Calu3 (cell line): Measurements from ENCODE around the gene TDRD6. TPM values are rescaled to one million over a fixed set of nuclear protein-coding genes. Genes with fewer than 3 reads are reported as not detected.

Source experiments
- BruUV-seq: library from RNA; stranded (reverse); fragments of 400-500 nt; replicated peaks from 2 replicates; lab custom pipeline; 2021; lab: Mats Ljungman, UMichigan
- CTCF ChIA-PET: fragments of 300-600 bp; sonication (Branson Sonifier 250); formaldehyde crosslinking; loops from one replicate; lab custom pipeline; 2022; ENCODE audit warnings: antibody characterized with exemption; lab: Charles Lee
- DNase-seq: peaks from one replicate; pipeline ENCODE4 v3.0.0; 2022
- H3K27ac Mint-ChIP-seq: one replicate; pipeline ENCODE4 v1.8.0; 2022; ENCODE audit warnings: mixed read lengths; ENCODE audit not compliant: unreplicated experiment
- H3K27me3 Mint-ChIP-seq: one replicate; pipeline ENCODE4 v1.8.0; 2022; ENCODE audit warnings: mixed read lengths; ENCODE audit not compliant: unreplicated experiment
- H3K36me3 Mint-ChIP-seq: one replicate; pipeline ENCODE4 v1.8.0; 2022; ENCODE audit warnings: mild to moderate bottlenecking, moderate library complexity, mixed read lengths; ENCODE audit not compliant: insufficient read depth, unreplicated experiment
- H3K4me1 Mint-ChIP-seq: one replicate; pipeline ENCODE4 v1.8.0; 2022; ENCODE audit warnings: mild to moderate bottlenecking, low read depth, mixed read lengths; ENCODE audit not compliant: unreplicated experiment
- H3K4me3 Mint-ChIP-seq: one replicate; pipeline ENCODE4 v1.8.0; 2022; ENCODE audit warnings: mild to moderate bottlenecking, low read depth, moderate library complexity, mixed read lengths; ENCODE audit not compliant: unreplicated experiment
- H3K9me3 Mint-ChIP-seq: one replicate; pipeline ENCODE4 v1.8.0; 2022; ENCODE audit warnings: low read depth, mixed read lengths; ENCODE audit not compliant: unreplicated experiment
- intact Hi-C: fragments of 100-400 bp; cut with micrococcal nuclease; formaldehyde crosslinking; loops from one replicate; pipeline ENCODE4 v1.10.0; 2022; ENCODE audit not compliant: unreplicated experiment
- total RNA-seq: library from RNA; stranded (reverse); gene quantifications from 2 replicates; pipeline ENCODE4 v1.2.3, GENCODE V29; 2022
- TF ChIP-seq, protein P1 (sequence below): fragments of 200-600 bp; IDR thresholded peaks from one replicate; pipeline ENCODE4 v1.8.0; 2022; ENCODE audit warnings: antibody characterized with exemption; ENCODE audit not compliant: unreplicated experiment

Gene TDRD6
- total RNA-seq, 1 experiment from 2014 or later: 0.07 TPM

- no peak overlapping the region for H3K27ac Mint-ChIP-seq
- no TSS peak for BruUV-seq
- CTCF ChIA-PET: no interaction called here
- H3K4me1 Mint-ChIP-seq: peaks cover 14% of the 10 kb centered on the region
- DNase-seq: no peak
- peaks cover 20% of the 10 kb centered on the region for H3K36me3 Mint-ChIP-seq
- TF ChIP-seq, protein P1, sequence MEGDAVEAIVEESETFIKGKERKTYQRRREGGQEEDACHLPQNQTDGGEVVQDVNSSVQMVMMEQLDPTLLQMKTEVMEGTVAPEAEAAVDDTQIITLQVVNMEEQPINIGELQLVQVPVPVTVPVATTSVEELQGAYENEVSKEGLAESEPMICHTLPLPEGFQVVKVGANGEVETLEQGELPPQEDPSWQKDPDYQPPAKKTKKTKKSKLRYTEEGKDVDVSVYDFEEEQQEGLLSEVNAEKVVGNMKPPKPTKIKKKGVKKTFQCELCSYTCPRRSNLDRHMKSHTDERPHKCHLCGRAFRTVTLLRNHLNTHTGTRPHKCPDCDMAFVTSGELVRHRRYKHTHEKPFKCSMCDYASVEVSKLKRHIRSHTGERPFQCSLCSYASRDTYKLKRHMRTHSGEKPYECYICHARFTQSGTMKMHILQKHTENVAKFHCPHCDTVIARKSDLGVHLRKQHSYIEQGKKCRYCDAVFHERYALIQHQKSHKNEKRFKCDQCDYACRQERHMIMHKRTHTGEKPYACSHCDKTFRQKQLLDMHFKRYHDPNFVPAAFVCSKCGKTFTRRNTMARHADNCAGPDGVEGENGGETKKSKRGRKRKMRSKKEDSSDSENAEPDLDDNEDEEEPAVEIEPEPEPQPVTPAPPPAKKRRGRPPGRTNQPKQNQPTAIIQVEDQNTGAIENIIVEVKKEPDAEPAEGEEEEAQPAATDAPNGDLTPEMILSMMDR: no peak
- peak overlapping the region; percentile 46 for H3K4me3 Mint-ChIP-seq
- H3K27me3 Mint-ChIP-seq: no peaks in the 10 kb centered on the region
- H3K9me3 Mint-ChIP-seq: no peaks in the 10 kb centered on the region
- intact Hi-C loops: no loop called here
Observed at GRCh38 chr6:46651006-46651405, 36.7 kb upstream of the TDRD6 start.

DNA sequence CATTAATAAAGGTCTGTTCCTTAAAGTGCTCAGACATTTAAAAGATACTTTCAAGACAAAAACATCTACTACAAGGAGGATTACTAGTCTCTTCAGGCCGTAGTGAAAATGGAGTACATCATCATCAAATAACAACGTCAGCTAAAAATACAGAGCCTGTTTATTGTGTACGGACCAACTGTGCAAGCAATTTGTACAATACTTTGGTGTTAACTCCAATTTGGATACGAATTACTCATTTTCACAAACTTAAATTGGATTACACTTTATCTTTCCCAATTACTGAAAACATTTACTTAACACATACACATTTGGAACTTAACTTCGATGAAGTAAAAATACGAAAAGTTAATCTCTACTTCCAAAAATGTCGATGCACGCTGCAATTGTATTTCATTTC, 35.9 kb upstream of the TDRD6 start:
- no peaks in the 10 kb centered on the region for H3K27me3 Mint-ChIP-seq
- H3K36me3 Mint-ChIP-seq: peaks cover 20% of the 10 kb centered on the region
- peak overlapping the region; percentile 91 for H3K27ac Mint-ChIP-seq
- H3K4me3 Mint-ChIP-seq: peak overlapping the region; percentile 100
- no peaks in the 10 kb centered on the region for H3K9me3 Mint-ChIP-seq
- no peak for DNase-seq
- no TSS peak for BruUV-seq
- intact Hi-C loops: no loop called here
- CTCF ChIA-PET: no interaction called here
- H3K4me1 Mint-ChIP-seq: peaks cover 14% of the 10 kb centered on the region
- TF ChIP-seq, protein P1: no peak

DNA sequence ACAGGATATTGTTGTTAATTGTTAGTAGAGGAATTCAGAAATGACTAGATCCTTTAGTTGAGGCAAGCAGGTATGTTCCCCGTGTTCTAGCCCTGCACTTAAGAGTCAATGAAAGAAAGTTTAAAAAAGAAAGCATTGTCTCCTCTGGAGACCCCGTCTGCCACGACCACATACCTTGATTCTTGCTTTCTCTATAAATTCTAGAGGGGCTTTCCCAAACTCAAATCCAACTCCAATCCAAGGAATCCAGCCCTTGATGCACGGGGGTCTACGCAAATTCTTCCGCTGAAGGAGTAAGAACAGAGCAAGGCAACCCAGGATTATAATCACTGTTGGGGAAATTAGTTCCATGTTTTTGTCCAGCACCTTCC, 35.5 kb upstream of the TDRD6 start:
- Mint-ChIP-seq H3K27ac (peak overlapping the region; percentile 91), H3K27me3 (no peaks in the 10 kb centered on the region), H3K4me3 (peak overlapping the region; percentile 100), H3K9me3 (no peaks in the 10 kb centered on the region), H3K36me3 (peaks cover 20% of the 10 kb centered on the region), H3K4me1 (peaks cover 14% of the 10 kb centered on the region)
- CTCF ChIA-PET: no interaction called here
- BruUV-seq: TSS peak; percentile 45
- intact Hi-C loops: no loop called here
- no peak for DNase-seq
- TF ChIP-seq, protein P1: no peak

- no TSS peak for BruUV-seq
- H3K4me3 Mint-ChIP-seq: peak within 1 kb of the TSS; percentile 100
- H3K27me3 Mint-ChIP-seq: no peaks in the 10 kb centered on the region
- peaks cover 14% of the 10 kb centered on the region for H3K4me1 Mint-ChIP-seq
- TF ChIP-seq, protein P1: no peak
- H3K36me3 Mint-ChIP-seq: peaks cover 20% of the 10 kb centered on the region
- intact Hi-C loops: no loop called here
- peak within 1 kb of the TSS; percentile 91 for H3K27ac Mint-ChIP-seq
- DNase-seq: peak; percentile 95
- CTCF ChIA-PET: no interaction called here
- no peaks in the 10 kb centered on the region for H3K9me3 Mint-ChIP-seq
Observed at GRCh38 chr6:46652603-46653438, 34.9 kb upstream of the TDRD6 start, which contains the start of the genes CYP39A1 and SLC25A27. Gene CYP39A1 (minus strand): TSS chr6:46652818. CDS start chr6:46652582, 236 bp downstream. Gene SLC25A27 (plus strand): TSS chr6:46652975. CDS start chr6:46653193, 218 bp downstream.
